Smooth muscle cell (in vitro differentiated cells): Measurements from ENCODE around the gene ZDBF2. TPM values are rescaled to one million over a fixed set of nuclear protein-coding genes. Genes with fewer than 3 reads are reported as not detected.

Experiments
- DNase-seq: peaks from one replicate; lab custom pipeline; 2025; ENCODE audit not compliant: unreplicated experiment; lab: John Stamatoyannopoulos, UW
- H2AFZ ChIP-seq: fragments of 200-600 bp; sonication (generic); 2 replicates; pipeline ENCODE4 v1.6.0; 2016; ENCODE audit warnings: antibody characterized with exemption, low read depth, mild to moderate bottlenecking
- H3F3A ChIP-seq: fragments of 200-600 bp; sonication (generic); 2 replicates; pipeline ENCODE4 v1.6.0; 2017; ENCODE audit warnings: antibody characterized with exemption, low read depth
- H3K27ac ChIP-seq: fragments of 200-600 bp; sonication (generic); 2 replicates; pipeline ENCODE4 v1.5.1; 2016; ENCODE audit warnings: low read depth, mild to moderate bottlenecking
- H3K27me3 ChIP-seq: fragments of 200-600 bp; sonication (generic); 2 replicates; pipeline ENCODE4 v1.6.1; 2016; ENCODE audit warnings: low read depth, mild to moderate bottlenecking
- H3K36me3 ChIP-seq: fragments of 200-600 bp; sonication (generic); 2 replicates; pipeline ENCODE4 v1.5.1; 2016; ENCODE audit warnings: low read depth
- H3K4me1 ChIP-seq: fragments of 200-600 bp; sonication (generic); 2 replicates; pipeline ENCODE4 v1.5.1; 2016; ENCODE audit warnings: low read depth
- H3K4me2 ChIP-seq: fragments of 200-600 bp; sonication (generic); 2 replicates; pipeline ENCODE4 v1.6.0; 2016; ENCODE audit warnings: mild to moderate bottlenecking
- H3K4me3 ChIP-seq: fragments of 200-600 bp; sonication (generic); 2 replicates; pipeline ENCODE4 v1.5.1; 2016; ENCODE audit warnings: mild to moderate bottlenecking
- H3K79me2 ChIP-seq: fragments of 200-600 bp; sonication (generic); 2 replicates; pipeline ENCODE4 v1.6.0; 2016; ENCODE audit warnings: low read depth, mild to moderate bottlenecking
- H3K9ac ChIP-seq: fragments of 200-600 bp; sonication (generic); 2 replicates; pipeline ENCODE4 v1.6.0; 2016; ENCODE audit warnings: low read depth
- H3K9me3 ChIP-seq: fragments of 200-600 bp; sonication (generic); replicated peaks from 2 replicates; pipeline ENCODE4 v1.5.1; 2016; ENCODE audit warnings: low read depth
- H4K20me1 ChIP-seq: fragments of 200-600 bp; sonication (generic); 2 replicates; pipeline ENCODE4 v1.6.0; 2016; ENCODE audit warnings: low read depth
- CTCF ChIP-seq: fragments of 200-600 bp; sonication (generic); IDR thresholded peaks from 2 replicates; pipeline ENCODE4 v1.5.1; 2017; ENCODE audit warnings: borderline replicate concordance, mild to moderate bottlenecking, antibody characterized with exemption; ENCODE audit not compliant: insufficient read depth, poor library complexity, severe bottlenecking
- WGBS: methylation state at CpG from one replicate; pipeline ENCODE4 v1.1.7; 2016; ENCODE audit warnings: low lambda C conversion rate; 5-methylcytosine and 5-hydroxymethylcytosine counted together
- polyA plus RNA-seq: library from polyadenylated mRNA; unstranded; fragments of >200 nt; fragmentation: Nextera tagmentation; extraction: Ambion mirVana; gene quantifications from 2 replicates; pipeline ENCODE4 v1.2.1, GENCODE V29; 2016
- small RNA-seq: library from RNA; depleted of rRNA; stranded (forward); fragments of <200 nt; gene quantifications from one replicate; pipeline ENCODE3, GENCODE V24; 2014
- total RNA-seq: library from RNA; depleted of rRNA; stranded (reverse); fragments of >200 nt; gene quantifications from 2 replicates; pipeline ENCODE4 v1.2.3, GENCODE V29; 2014

ZDBF2 gene
- total and polyA plus RNA-seq, 2 experiments from 2014 or later = 2.8 to 22.7 TPM

GRCh38 chr2:206361407-206362045, 87.1 kb downstream of the ZDBF2 start:
- Histone ChIP-seq H3K9ac (no peak overlapping the region), H3K4me1 (no peaks in the 10 kb centered on the region), H3F3A (no peaks in the 10 kb centered on the region), H3K79me2 (no peaks in the 10 kb centered on the region), H3K4me2 (no peak overlapping the region), H3K27me3 (no peaks in the 10 kb centered on the region), H3K36me3 (no peaks in the 10 kb centered on the region), H3K27ac (no peak overlapping the region), H3K9me3 (no peaks in the 10 kb centered on the region), H4K20me1 (no peaks in the 10 kb centered on the region), H2AFZ (no peak overlapping the region), H3K4me3 (no peak overlapping the region)
- DNase-seq = no peak
- TF ChIP-seq CTCF = no peak
- 95% methylated on average over 2 of the region's 2 CpGs for WGBS

Small RNA genes lying within 50 kb of the gene (small RNA-seq; reads per million reads assigned to genes)
- gene HMGN1P6 (not detected), gene RN7SKP260 (not detected)

Other genes with a start within 250 kb of the ZDBF2 start
- gene INO80D, start 188.5 kb upstream of the ZDBF2 start, total RNA-seq = 7.1 and 9.1 TPM in 2 replicates
- 1.4 and 4.6 TPM in 2 replicates for gene INO80D, start 188.5 kb upstream of the ZDBF2 start, polyA plus RNA-seq
- gene NDUFS1, start 115.2 kb upstream of the ZDBF2 start, total RNA-seq = 101 and 182 TPM in 2 replicates
- 59.0 and 62.0 TPM in 2 replicates for gene NDUFS1, start 115.2 kb upstream of the ZDBF2 start, polyA plus RNA-seq
- 401 and 449 TPM in 2 replicates for gene EEF1B2, start 114.8 kb upstream of the ZDBF2 start, total RNA-seq
- gene EEF1B2, start 114.8 kb upstream of the ZDBF2 start, polyA plus RNA-seq = 322 and 336 TPM in 2 replicates
- gene ADAM23, start 168.9 kb downstream of the ZDBF2 start, total RNA-seq = 4.8 and 7.0 TPM in 2 replicates
- 11.9 and 18.2 TPM in 2 replicates for gene ADAM23, start 168.9 kb downstream of the ZDBF2 start, polyA plus RNA-seq